Left lung (tissue), 10 donors: ENCODE data around the gene ZIK1. TPM values are rescaled to one million over a fixed set of nuclear protein-coding genes. Genes with fewer than 3 reads are reported as not detected.

Experiments used
- ATAC-seq: fragments of 200-7000 bp; cut with Tn5 transposase; one replicate; pipeline ENCODE4 v1.9.1; 2020; ENCODE audit warnings: moderate library complexity
- DNase-seq, 4 donors: peaks; one replicate each; pipeline ENCODE4 v3.0.0-alpha.2; 2013 to 2020
- H3K27ac ChIP-seq, 2 donors: fragments of 200-600 bp; sonication (generic) in 1 of 2; one replicate each; pipeline versions ENCODE4 v1.5.0 to v1.8.0; 2020 to 2021
- H3K27me3 ChIP-seq, 2 donors: fragments of 200-600 bp; sonication (generic) in 1 of 2; one replicate each; pipeline versions ENCODE4 v1.5.0 to v1.8.0; 2020 to 2021
- H3K36me3 ChIP-seq, 2 donors: fragments of 200-600 bp; sonication (generic) in 1 of 2; one replicate each; pipeline versions ENCODE4 v1.5.0 to v1.8.0; 2020 to 2021
- H3K4me1 ChIP-seq, 2 donors: fragments of 200-600 bp; one replicate each; pipeline ENCODE4 v1.8.0; 2021
- H3K4me3 ChIP-seq, 2 donors: fragments of 200-600 bp; sonication (generic) in 1 of 2; one replicate each; pipeline versions ENCODE4 v1.5.0 to v1.8.0; 2020 to 2021; ENCODE audit warnings: mild to moderate bottlenecking in 1 of 2
- H3K9me3 ChIP-seq, 2 donors: fragments of 200-600 bp; sonication (generic) in 1 of 2; one replicate each; pipeline versions ENCODE4 v1.5.0 to v1.8.0; 2020 to 2021
- intact Hi-C, 2 donors: fragments of 100-400 bp; cut with DNase I; formaldehyde crosslinking; loops; one replicate each; pipeline versions ENCODE4 v1.11.2 to v1.14.2; 2022
- polyA plus RNA-seq, 6 donors: library from polyadenylated mRNA; unstranded; fragments of 120-200 nt; gene quantifications; one replicate each; pipeline ENCODE4 v1.2.1, GENCODE V29; 2013; ENCODE audit not compliant: insufficient read length in 6 of 6
- total RNA-seq, 2 donors: library from RNA; stranded (reverse); fragmentation: NEBNext Ultra II Directional; extraction: Animal tissue kit (Norgen Biotek cat#: 25700); gene quantifications; one replicate each; pipeline ENCODE4 v1.2.1, GENCODE V29; 2021
- TF ChIP-seq, protein P1 (sequence below), 2 donors: fragments of 200-600 bp; sonication (generic) in 1 of 2; IDR thresholded peaks; one replicate each; pipeline versions ENCODE4 v1.5.0 to v1.8.0; 2021; ENCODE audit warnings: antibody characterized with exemption in 2 of 2
- donor health status: DM: no; HTN: yes; CAD: no.
- donor health status: DM: no; HTN: no; CAD: no.

The ZIK1 gene
- total and polyA plus RNA-seq, 8 donors = 4.4 to 23.4 (median 16.8) TPM

DNA sequence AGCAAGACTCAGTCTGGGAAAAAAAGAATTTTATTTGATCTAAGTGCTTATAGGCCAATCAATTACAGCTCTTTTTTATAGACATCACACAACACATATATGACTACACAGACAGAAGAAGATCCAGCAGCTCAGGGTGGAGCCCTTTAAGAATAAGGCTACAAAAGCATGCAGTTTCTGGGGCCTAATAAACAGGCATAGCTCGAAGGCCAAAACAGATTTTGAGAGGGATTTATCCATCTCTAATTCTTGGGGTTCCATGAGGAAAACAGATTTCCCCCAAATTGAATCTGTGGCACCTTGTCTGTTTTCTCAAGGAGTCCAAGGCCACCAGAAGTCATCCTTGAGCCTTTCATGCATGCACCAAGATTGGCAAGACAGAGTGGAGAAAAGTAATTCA lies 20.4 kb upstream of the ZIK1 start:
- intact Hi-C loops = no loop called here
- no peak for ATAC-seq
- Histone ChIP-seq H3K27me3 (no peaks in the 10 kb centered on the region), H3K9me3 (peaks cover 3 to 82% of the 10 kb centered on the region in 2 donors), H3K36me3 (no peaks in the 10 kb centered on the region), H3K4me3 (no peak overlapping the region), H3K27ac (no peak overlapping the region), H3K4me1 (peaks cover 5 to 9% of the 10 kb centered on the region in 2 donors)
- TF ChIP-seq, protein P1, sequence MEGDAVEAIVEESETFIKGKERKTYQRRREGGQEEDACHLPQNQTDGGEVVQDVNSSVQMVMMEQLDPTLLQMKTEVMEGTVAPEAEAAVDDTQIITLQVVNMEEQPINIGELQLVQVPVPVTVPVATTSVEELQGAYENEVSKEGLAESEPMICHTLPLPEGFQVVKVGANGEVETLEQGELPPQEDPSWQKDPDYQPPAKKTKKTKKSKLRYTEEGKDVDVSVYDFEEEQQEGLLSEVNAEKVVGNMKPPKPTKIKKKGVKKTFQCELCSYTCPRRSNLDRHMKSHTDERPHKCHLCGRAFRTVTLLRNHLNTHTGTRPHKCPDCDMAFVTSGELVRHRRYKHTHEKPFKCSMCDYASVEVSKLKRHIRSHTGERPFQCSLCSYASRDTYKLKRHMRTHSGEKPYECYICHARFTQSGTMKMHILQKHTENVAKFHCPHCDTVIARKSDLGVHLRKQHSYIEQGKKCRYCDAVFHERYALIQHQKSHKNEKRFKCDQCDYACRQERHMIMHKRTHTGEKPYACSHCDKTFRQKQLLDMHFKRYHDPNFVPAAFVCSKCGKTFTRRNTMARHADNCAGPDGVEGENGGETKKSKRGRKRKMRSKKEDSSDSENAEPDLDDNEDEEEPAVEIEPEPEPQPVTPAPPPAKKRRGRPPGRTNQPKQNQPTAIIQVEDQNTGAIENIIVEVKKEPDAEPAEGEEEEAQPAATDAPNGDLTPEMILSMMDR (IDR thresholded peaks at IDR 0.05) = no peak
- DNase-seq = no peak

DNA sequence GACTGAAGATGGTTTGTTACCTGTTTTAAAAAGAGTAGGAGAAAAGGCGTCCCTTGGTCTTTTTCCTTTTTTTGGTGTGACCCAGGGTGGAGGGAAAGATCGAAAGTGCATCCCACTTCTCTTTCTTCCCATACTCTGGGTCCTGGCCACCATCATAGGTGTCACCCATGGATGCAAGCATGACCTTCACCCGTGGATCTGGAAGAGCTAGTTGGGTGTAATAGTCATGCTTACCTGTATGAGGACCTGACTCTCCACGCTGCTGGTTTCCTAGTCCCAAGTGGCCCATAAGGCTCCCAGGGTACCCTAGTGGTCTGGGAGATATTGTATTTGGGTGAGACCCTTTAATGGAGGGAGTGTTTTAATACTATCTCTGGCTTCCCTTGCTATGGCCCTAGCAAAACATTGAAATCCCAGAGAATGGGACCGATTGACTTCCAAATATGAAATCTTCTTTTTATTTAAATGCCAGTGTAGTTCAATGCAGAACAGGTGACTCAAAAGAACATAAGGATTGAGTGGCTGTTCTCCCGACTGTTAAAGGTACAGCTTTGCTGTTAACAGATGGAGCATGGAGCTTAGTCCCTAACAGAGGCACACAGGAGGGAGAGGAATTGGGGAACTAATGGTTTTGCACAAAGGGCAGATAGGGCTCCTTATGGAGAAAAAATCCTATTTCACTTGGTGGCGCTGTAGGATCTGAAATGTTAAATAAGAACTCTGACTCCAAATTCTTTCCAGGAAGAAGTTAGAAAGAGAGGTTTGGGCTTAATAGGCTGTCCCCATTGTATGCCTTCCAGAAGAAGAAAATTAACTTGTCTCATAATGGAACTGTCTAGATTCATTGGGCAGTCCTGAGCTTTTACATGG lies 17.3 kb upstream of the ZIK1 start:
- Histone ChIP-seq H3K9me3 (peaks cover 5 to 100% of the 10 kb centered on the region in 2 donors), H3K4me3 (no peak overlapping the region), H3K27me3 (no peaks in the 10 kb centered on the region), H3K36me3 (peaks cover 0 to 10% of the 10 kb centered on the region in 2 donors), H3K27ac (no peak overlapping the region), H3K4me1 (no peaks in the 10 kb centered on the region)
- intact Hi-C loops = no loop called here
- DNase-seq (no peak), ATAC-seq (no peak)
- TF ChIP-seq, protein P1 (IDR thresholded peaks at IDR 0.05) = no peak

GRCh38 chr19:57570707-57571106 lies 13.2 kb upstream of the ZIK1 start:
- ATAC-seq (no peak), DNase-seq (no peak)
- no peaks in the 10 kb centered on the region for H3K4me1 ChIP-seq
- H3K36me3 ChIP-seq = peaks cover 13 to 51% of the 10 kb centered on the region in 2 donors
- peaks cover 10 to 100% of the 10 kb centered on the region in 2 donors for H3K9me3 ChIP-seq
- no peak overlapping the region for H3K27ac ChIP-seq
- H3K27me3 ChIP-seq = no peaks in the 10 kb centered on the region
- H3K4me3 ChIP-seq = no peak overlapping the region
- TF ChIP-seq, protein P1 (IDR thresholded peaks at IDR 0.05) = no peak
- intact Hi-C loops = no loop called here

GRCh38 chr19:57572415-57572947 lies 11.5 kb upstream of the ZIK1 start:
- Histone ChIP-seq H3K27ac (no peak overlapping the region), H3K4me3 (no peak overlapping the region), H3K27me3 (no peaks in the 10 kb centered on the region), H3K36me3 (peaks cover 13 to 63% of the 10 kb centered on the region in 2 donors), H3K9me3 (peaks cover 7 to 100% of the 10 kb centered on the region in 2 donors), H3K4me1 (peaks cover 0 to under 1% of the 10 kb centered on the region in 2 donors)
- TF ChIP-seq, protein P1 (IDR thresholded peaks at IDR 0.05) = no peak
- no peak for DNase-seq
- intact Hi-C loops = no loop called here
- ATAC-seq = no peak

GRCh38 chr19:57576661-57577060 lies 7.3 kb upstream of the ZIK1 start:
- Histone ChIP-seq H3K4me1 (peaks cover 6 to 8% of the 10 kb centered on the region in 2 donors), H3K4me3 (no peak overlapping the region), H3K27me3 (no peaks in the 10 kb centered on the region), H3K9me3 (peaks cover 5 to 70% of the 10 kb centered on the region in 2 donors), H3K36me3 (peaks cover 13 to 53% of the 10 kb centered on the region in 2 donors), H3K27ac (no peak overlapping the region)
- no peak for ATAC-seq
- DNase-seq = no peak
- TF ChIP-seq, protein P1 (IDR thresholded peaks at IDR 0.05) = no peak
- intact Hi-C loops = no loop called here
